GM12865 (cell line): ENCODE data around the gene MED27.

Experiments
- DNase-seq: peaks from one replicate; pipeline ENCODE4 v3.0.0; 2010; ENCODE audit warnings: low read depth
- H3K4me3 ChIP-seq: 2 replicates; pipeline ENCODE4 v1.5.1; 2011; ENCODE audit warnings: mild to moderate bottlenecking, low read depth, low read length, control low read depth
- TF ChIP-seq, protein P1 (sequence below): IDR thresholded peaks from 2 replicates; pipeline ENCODE4 v1.5.1; 2011; ENCODE audit warnings: low read length, control low read depth, low read depth, inconsistent platforms; ENCODE audit not compliant: insufficient read depth; ENCODE audit errors: missing control alignments

Gene MED27

GRCh38 chr9:131824953-131825495 lies 254.6 kb downstream of the MED27 start:
- TF ChIP-seq, protein P1, sequence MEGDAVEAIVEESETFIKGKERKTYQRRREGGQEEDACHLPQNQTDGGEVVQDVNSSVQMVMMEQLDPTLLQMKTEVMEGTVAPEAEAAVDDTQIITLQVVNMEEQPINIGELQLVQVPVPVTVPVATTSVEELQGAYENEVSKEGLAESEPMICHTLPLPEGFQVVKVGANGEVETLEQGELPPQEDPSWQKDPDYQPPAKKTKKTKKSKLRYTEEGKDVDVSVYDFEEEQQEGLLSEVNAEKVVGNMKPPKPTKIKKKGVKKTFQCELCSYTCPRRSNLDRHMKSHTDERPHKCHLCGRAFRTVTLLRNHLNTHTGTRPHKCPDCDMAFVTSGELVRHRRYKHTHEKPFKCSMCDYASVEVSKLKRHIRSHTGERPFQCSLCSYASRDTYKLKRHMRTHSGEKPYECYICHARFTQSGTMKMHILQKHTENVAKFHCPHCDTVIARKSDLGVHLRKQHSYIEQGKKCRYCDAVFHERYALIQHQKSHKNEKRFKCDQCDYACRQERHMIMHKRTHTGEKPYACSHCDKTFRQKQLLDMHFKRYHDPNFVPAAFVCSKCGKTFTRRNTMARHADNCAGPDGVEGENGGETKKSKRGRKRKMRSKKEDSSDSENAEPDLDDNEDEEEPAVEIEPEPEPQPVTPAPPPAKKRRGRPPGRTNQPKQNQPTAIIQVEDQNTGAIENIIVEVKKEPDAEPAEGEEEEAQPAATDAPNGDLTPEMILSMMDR: no peak
- no peak overlapping the region for H3K4me3 ChIP-seq
- DNase-seq: no peak

DNA sequence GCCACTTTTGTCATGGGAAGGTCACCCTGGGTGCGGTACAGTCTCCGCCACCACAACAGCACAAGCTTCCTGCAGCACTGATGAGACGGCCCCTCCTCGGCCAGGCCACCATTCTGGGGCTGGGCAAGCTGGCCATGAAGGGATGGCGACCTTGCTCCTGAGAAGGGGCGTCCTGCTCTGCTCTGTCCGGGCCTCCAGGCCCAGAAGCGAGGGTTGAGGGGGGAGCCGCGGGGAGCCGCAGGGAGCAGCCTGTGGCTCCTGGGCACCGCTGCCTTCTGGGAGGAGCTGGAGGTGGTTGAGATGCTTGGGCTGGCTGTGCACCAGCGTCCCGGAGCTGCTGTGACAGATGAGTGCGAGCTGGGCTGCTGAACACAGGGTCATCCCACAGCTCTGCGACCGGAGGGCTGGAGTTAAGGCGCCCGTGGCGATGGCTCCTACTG lies 255.5 kb downstream of the MED27 start:
- TF ChIP-seq, protein P1: no peak
- DNase-seq: no peak
- H3K4me3 ChIP-seq: no peak overlapping the region

DNA sequence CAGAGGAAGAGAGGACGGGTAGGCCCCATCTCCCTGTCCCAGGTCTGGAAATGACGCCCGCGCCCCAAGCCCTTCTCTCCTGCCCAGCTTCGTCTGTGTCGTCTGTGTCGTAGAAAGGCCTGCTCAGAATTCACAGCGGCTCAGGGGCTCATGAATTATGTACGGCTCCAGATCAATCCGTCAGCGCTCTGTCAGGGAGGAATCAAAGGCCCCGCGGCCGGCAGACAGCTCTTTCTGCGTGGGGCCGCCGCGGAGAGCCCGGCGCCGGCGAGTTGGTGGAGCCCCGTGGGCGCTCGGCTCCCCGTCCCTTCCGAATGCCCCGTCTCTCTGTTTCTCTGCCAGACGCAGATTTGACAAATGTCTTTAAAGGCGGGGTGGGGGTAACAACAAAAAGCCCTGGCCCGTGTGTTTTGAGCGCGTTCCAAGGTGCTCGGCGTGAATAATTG lies 255.9 kb downstream of the MED27 start:
- H3K4me3 ChIP-seq: no peak overlapping the region
- no peak for DNase-seq
- TF ChIP-seq, protein P1: no peak

DNA sequence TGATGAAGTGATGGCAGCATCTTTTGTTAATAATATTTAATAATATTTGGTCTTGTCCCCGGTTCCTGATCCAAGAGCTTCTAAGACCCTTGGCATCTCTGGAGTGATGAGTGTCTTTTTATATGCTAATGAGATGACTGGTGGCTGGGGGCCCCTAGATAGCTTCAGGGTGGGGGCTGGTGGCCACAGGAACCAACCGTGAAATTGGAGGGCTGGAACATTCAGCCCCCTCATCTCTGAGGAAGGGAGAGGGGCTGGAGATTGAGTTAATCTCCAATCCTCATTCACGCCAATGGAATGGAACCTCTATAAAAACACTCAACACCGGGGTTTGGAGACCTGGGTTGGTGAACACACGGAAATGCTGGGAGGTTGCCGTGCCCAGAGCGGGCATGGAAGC lies 261.6 kb downstream of the MED27 start:
- TF ChIP-seq, protein P1: no peak
- no peak overlapping the region for H3K4me3 ChIP-seq

DNA sequence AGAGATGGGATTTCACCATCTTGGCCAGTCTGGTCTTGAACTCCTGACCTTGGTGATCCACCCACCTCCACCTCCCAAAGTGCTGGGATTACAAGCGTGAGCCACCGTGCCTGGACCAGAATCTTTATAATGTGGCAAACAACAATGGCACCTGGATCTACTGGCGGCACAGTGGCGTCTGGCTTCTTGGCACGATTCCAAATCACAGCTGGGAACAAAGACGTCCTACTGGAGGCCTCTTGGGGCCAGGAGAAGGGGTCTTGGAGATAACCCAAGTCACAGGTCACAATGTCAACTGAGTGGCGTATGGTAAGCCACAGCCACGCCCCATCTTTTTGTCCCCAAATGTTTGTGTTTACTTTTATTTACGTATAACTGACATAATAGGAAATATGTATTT lies 262.0 kb downstream of the MED27 start:
- no peak overlapping the region for H3K4me3 ChIP-seq
- no peak for DNase-seq
- TF ChIP-seq, protein P1: no peak

More for the DNA sequence above, 261.6 kb downstream of the MED27 start:
- no peak for DNase-seq

DNA sequence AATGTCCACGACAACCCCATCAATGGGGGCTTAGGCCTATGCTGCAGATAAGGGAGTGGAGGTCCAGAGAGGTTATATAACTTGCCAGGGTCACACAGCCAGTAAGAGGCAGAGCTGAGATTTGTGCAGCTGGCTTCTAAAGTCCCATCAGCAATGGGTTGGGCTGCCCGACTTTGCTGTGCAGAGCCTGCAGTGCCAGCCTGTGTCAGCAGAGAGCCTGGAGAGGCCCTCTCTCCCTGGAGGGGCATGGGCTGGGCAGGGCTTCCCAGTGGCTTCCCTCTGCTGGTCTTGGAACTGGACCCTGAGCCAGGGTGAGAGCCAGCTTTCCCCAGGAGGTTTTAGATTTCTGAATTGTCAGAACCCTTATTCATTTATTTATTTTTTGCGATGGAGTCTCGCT lies 262.6 kb downstream of the MED27 start:
- no peak for DNase-seq
- TF ChIP-seq, protein P1: no peak
- H3K4me3 ChIP-seq: no peak overlapping the region
